ENCODE data around the gene ESPN. TPM values are rescaled to one million over a fixed set of nuclear protein-coding genes. Genes with fewer than 3 reads are reported as not detected.

Gene ESPN
- total and polyA plus RNA-seq, 10 of the 15 experiments (the other 5 are each of a cell fraction or from before 2014, with no cell fraction given) = 0.18 to 0.71 (median 0.59) TPM; not detected in 7

- BruUV-seq (replicated peaks) = TSS peak; percentile 91
- Histone ChIP-seq H3K4me1 (ENCODE audit: control insufficient read depth, insufficient read depth, low read length) (no peaks in the 10 kb centered on the region), H3K4me2 (ENCODE audit: control insufficient read depth, insufficient read depth) (peak overlapping the region; percentile 99), H3K4me3 (peak overlapping the region; percentile 89), H3K9me3 (replicated peaks; ENCODE audit: control insufficient read depth, insufficient read depth, low read length) (no peaks in the 10 kb centered on the region), H2AFZ (ENCODE audit: control insufficient read depth, low read depth, low read length) (peak overlapping the region; percentile 88), H3K36me3 (ENCODE audit: control insufficient read depth in 2 of 2, insufficient read depth in 2 of 2, low read length in 1 of 2) (no peaks in the 10 kb centered on the region), H3K79me2 (ENCODE audit: control insufficient read depth, insufficient read depth, low read length) (no peaks in the 10 kb centered on the region), H3K27ac (ENCODE audit: control insufficient read depth, insufficient read depth) (peak overlapping the region; percentile 69), H3K27me3 (replicated peaks in 1 of 2; ENCODE audit: control insufficient read depth in 2 of 2, insufficient read depth in 2 of 2, low read length in 1 of 2) (no peaks in the 10 kb centered on the region; a peak in 2 of 4 replicates), H3K9ac (ENCODE audit: control insufficient read depth, insufficient read depth, low read length) (peak overlapping the region; percentile 81), H4K20me1 (ENCODE audit: control insufficient read depth, insufficient read depth) (peaks cover 2% of the 10 kb centered on the region; the same call in 1 of the 2 replicates)
- intact Hi-C loops (cut with micrococcal nuclease; ENCODE audit: unreplicated experiment) (no loop called here), in situ Hi-C loops (cut with MboI) (loop anchor here (5.0 to 25.0 kb wide), 2 partner anchors 147 to 722 kb away; no protein-coding TSS in a partner anchor)
- ATAC-seq (peak; percentile 86), FAIRE-seq (no peak), DNase-seq (ENCODE audit: low read depth, low spot score) (peak; percentile 15)
- ChIA-PET POLR2A (interaction anchor here (0.5 to 0.7 kb wide), 3 partner anchors 33 to 664 kb away, joined by 3 to 5 read pairs (median 3); no protein-coding TSS in a partner anchor), CTCF (interaction anchor here (0.6 to 4.9 kb wide), 25 partner anchors 9 to 252 kb away, joined by 3 to 25 read pairs (median 4); partner anchors contain the start of genes NOL9, TAS1R1 and ZBTB48), RAD21 (ENCODE audit: unreplicated experiment) (interaction anchor here (0.6 to 1.8 kb wide), 5 partner anchors 11 to 157 kb away, joined by 3 to 6 read pairs (median 5); no protein-coding TSS in a partner anchor), SMC1A (ENCODE audit: uncharacterized antibody, unreplicated experiment) (interaction anchor here (0.8 to 1.4 kb wide), 4 partner anchors 22 to 89 kb away, joined by 3 read pairs; partner anchors contain the start of gene ZBTB48)
- 6% methylated on average over 62 of the region's 70 CpGs for WGBS (ENCODE audit: insufficient coverage, insufficient replicate concordance, low lambda C conversion rate, missing lambda C conversion rate)
- TF ChIP-seq KLF5 (IDR thresholded peaks at IDR 0.05; ENCODE audit: partially characterized antibody) = peak; percentile 93
- no peak for TF ChIP-seq CBX3 (IDR thresholded peaks at IDR 0.05; ENCODE audit: borderline replicate concordance, low read depth)
- peak; percentile 38; the same call in 1 of the 2 replicates for TF ChIP-seq IKZF1 (conservative IDR thresholded peaks at IDR 0.05)
- no peak for TF ChIP-seq IRF3 (IDR thresholded peaks at IDR 0.05)
- no peak for TF ChIP-seq EP300 (IDR thresholded peaks at IDR 0.05; ENCODE audit: borderline replicate concordance in 1 of 2, control insufficient read depth in 1 of 2, low read depth in 2 of 2, low read length in 2 of 2)
- TF ChIP-seq SP1 (IDR thresholded peaks at IDR 0.05; ENCODE audit: low read depth, low read length) = peak; percentile 49
- no peak for TF ChIP-seq CTCF (IDR thresholded peaks at IDR 0.05 in 2 of 3, conservative IDR thresholded peaks at IDR 0.05 in 1 of 3; ENCODE audit: control insufficient read depth in 2 of 3, extremely low read depth in 1 of 3, insufficient read depth in 1 of 3, low read depth in 3 of 3, low read length in 3 of 3)
- TF ChIP-seq LARP7 (IDR thresholded peaks at IDR 0.05) = peak; percentile 52; the same call in 1 of the 2 replicates
- TF ChIP-seq SRF (IDR thresholded peaks at IDR 0.05; ENCODE audit: low read depth in 2 of 2, low read length in 2 of 2) = peak in 1 of 2 experiments; percentile 75; a peak in 1 of 4 replicates
- TF ChIP-seq ZNF687 (IDR thresholded peaks at IDR 0.05) = no peak
- TF ChIP-seq MYC (IDR thresholded peaks at IDR 0.05; ENCODE audit: insufficient read depth, insufficient read length, insufficient replicate concordance, low read length, severe bottlenecking) = no peak
Measured at GRCh38 chr1:6490181-6491080, 65.9 kb downstream of the ESPN start.

All from GM12878 (cell line).